T-cell (primary cell): ENCODE results near the gene SDC1. TPM values are rescaled to one million over a fixed set of nuclear protein-coding genes. Genes with fewer than 3 reads are reported as not detected.
A peak's percentile ranks its signal among the peaks of the same experiment; 100 is the strongest.

ENCODE experiments used
- ATAC-seq, 4 experiments: fragments of 200-7000 bp in 3 of 4; fragments of 150-1000 bp in 1 of 4; cut with Tn5 transposase; replicated peaks in 1 of 4; 1 replicate in 3 of 4; 2 replicates in 1 of 4; pipeline ENCODE4 v1.10.0; 2021; ENCODE audit warnings: moderate library complexity in 3 of 4, mild to moderate bottlenecking in 2 of 4, moderate number of reproducible peaks in 1 of 4
- CTCF ChIA-PET, 2 donors: fragments of 300-600 bp; sonication (Branson Sonifier 250); formaldehyde crosslinking; loops; one replicate each; lab custom pipeline; 2022; ENCODE audit warnings: antibody characterized with exemption in 2 of 2; lab: Charles Lee
- POLR2A ChIA-PET, 2 donors: fragments of 300-600 bp; sonication (Branson Sonifier 250); formaldehyde crosslinking; loops; one replicate each; lab custom pipeline; 2022; ENCODE audit warnings: antibody characterized with exemption in 2 of 2; lab: Charles Lee
- DNase-seq, 35 experiments: peaks; one replicate each; pipeline versions ENCODE4 v3.0.0 to v3.0.0-alpha.2; 2013 to 2023
- H3K27ac ChIP-seq: one replicate; pipeline ENCODE4 v1.5.1; 2013; ENCODE audit warnings: low read length
- H3K27me3 ChIP-seq, 2 experiments: replicated peaks in 1 of 2; 1 replicate in 1 of 2; 2 replicates in 1 of 2; pipeline versions ENCODE4 v1.6.1 to v1.7.0; 2013; ENCODE audit warnings: low read length in 1 of 2, mixed read lengths in 1 of 2; ENCODE audit not compliant: control insufficient read depth in 2 of 2, insufficient read depth in 2 of 2; ENCODE audit errors: extremely low read depth in 1 of 2
- H3K36me3 ChIP-seq, 2 donors: 1 replicate in 1 of 2; 2 replicates in 1 of 2; pipeline versions ENCODE4 v1.6.1 to v1.7.0; 2013; ENCODE audit warnings: low read length in 1 of 2; ENCODE audit not compliant: control insufficient read depth in 2 of 2, insufficient read depth in 1 of 2; ENCODE audit errors: extremely low read depth in 1 of 2
- H3K4me1 ChIP-seq, 2 experiments: 1 replicate in 1 of 2; 2 replicates in 1 of 2; pipeline versions ENCODE4 v1.6.1 to v1.7.0; 2013; ENCODE audit warnings: low read length in 2 of 2, mixed read lengths in 1 of 2; ENCODE audit not compliant: insufficient read depth in 2 of 2, control insufficient read depth in 1 of 2; ENCODE audit errors: extremely low read depth in 1 of 2
- H3K4me3 ChIP-seq, 2 donors: 1 replicate in 1 of 2; 2 replicates in 1 of 2; pipeline versions ENCODE4 v1.5.1 to v1.7.0; 2013; ENCODE audit warnings: mild to moderate bottlenecking in 2 of 2, low read length in 1 of 2, moderate library complexity in 1 of 2; ENCODE audit not compliant: control insufficient read depth in 1 of 2; ENCODE audit errors: extremely low read depth in 1 of 2
- H3K9me3 ChIP-seq: 2 replicates; pipeline ENCODE4 v1.7.0; 2013
- H3K27ac Mint-ChIP-seq, 2 donors: one replicate each; pipeline ENCODE4 v1.8.0; 2020 to 2021; ENCODE audit warnings: mild to moderate bottlenecking in 2 of 2, mixed read lengths in 2 of 2
- H3K27me3 Mint-ChIP-seq, 2 donors: one replicate each; pipeline ENCODE4 v1.8.0; 2021 to 2022; ENCODE audit warnings: mixed read lengths in 2 of 2
- H3K36me3 Mint-ChIP-seq: one replicate; pipeline ENCODE4 v1.8.0; 2021; ENCODE audit warnings: mixed read lengths
- H3K4me1 Mint-ChIP-seq, 3 donors: one replicate each; pipeline ENCODE4 v1.8.0; 2020 to 2022; ENCODE audit warnings: mixed read lengths in 3 of 3, mild to moderate bottlenecking in 1 of 3
- H3K4me3 Mint-ChIP-seq, 3 donors: one replicate each; pipeline ENCODE4 v1.8.0; 2020 to 2022; ENCODE audit warnings: mild to moderate bottlenecking in 3 of 3, mixed read lengths in 3 of 3, moderate library complexity in 3 of 3
- H3K9me3 Mint-ChIP-seq, 3 donors: one replicate each; pipeline ENCODE4 v1.8.0; 2020 to 2022; ENCODE audit warnings: mixed read lengths in 3 of 3
- WGBS: methylation state at CpG from one replicate; pipeline ENCODE4 v1.1.5; 2013; ENCODE audit warnings: missing lambda C conversion rate; ENCODE audit not compliant: insufficient coverage; 5-methylcytosine and 5-hydroxymethylcytosine counted together
- total RNA-seq, 35 experiments: library from RNA in 6 of 35; stranded (reverse) in 6 of 35; fragments of 120-200 nt in 1 of 35; gene quantifications; one replicate each; pipeline versions ENCODE4 v1.2.1 to v1.2.4 and lab custom pipeline; 2013 to 2026

Gene SDC1
- total RNA-seq, 5 donors from 2014 or later (not counting 1 experiment from before 2014, with no cell fraction given) = 0.82 to 1.2 (median 0.99) TPM; not detected in 2

- Mint-ChIP-seq H3K36me3 (no peaks in the 10 kb centered on the region), H3K27me3 (no peaks in the 10 kb centered on the region), H3K4me3 (no peak overlapping the region), H3K9me3 (no peaks in the 10 kb centered on the region), H3K27ac (no peak overlapping the region), H3K4me1 (no peaks in the 10 kb centered on the region)
- CTCF ChIA-PET = no interaction called here
- Histone ChIP-seq H3K27me3 (peaks cover 0 to 38% of the 10 kb centered on the region in 2 experiments), H3K4me3 (no peak overlapping the region), H3K9me3 (no peaks in the 10 kb centered on the region), H3K27ac (no peak overlapping the region), H3K36me3 (no peaks in the 10 kb centered on the region), H3K4me1 (no peaks in the 10 kb centered on the region)
- WGBS = 82% methylated on average over 2 of the region's 3 CpGs
- ATAC-seq = no peak
- no peak for DNase-seq
- POLR2A ChIA-PET = no interaction called here
These were observed 37.6 kb downstream of the SDC1 start for GRCh38 chr2:20187331-20187730.

GRCh38 chr2:20186855-20187187 is 38.1 kb downstream of the SDC1 start:
- Mint-ChIP-seq H3K27me3 (no peaks in the 10 kb centered on the region), H3K36me3 (no peaks in the 10 kb centered on the region), H3K4me1 (no peaks in the 10 kb centered on the region), H3K9me3 (no peaks in the 10 kb centered on the region), H3K27ac (no peak overlapping the region), H3K4me3 (no peak overlapping the region)
- H3K36me3 ChIP-seq = no peaks in the 10 kb centered on the region
- peaks cover 0 to 37% of the 10 kb centered on the region in 2 experiments for H3K27me3 ChIP-seq
- H3K4me1 ChIP-seq = no peaks in the 10 kb centered on the region
- DNase-seq = no peak
- no peak for ATAC-seq
- H3K4me3 ChIP-seq = no peak overlapping the region
- ChIA-PET CTCF (no interaction called here), POLR2A (no interaction called here)
- H3K9me3 ChIP-seq = no peaks in the 10 kb centered on the region
- whole genome bisulfite sequencing = 78% methylated on average over 4 of the region's 4 CpGs
- no peak overlapping the region for H3K27ac ChIP-seq

DNA sequence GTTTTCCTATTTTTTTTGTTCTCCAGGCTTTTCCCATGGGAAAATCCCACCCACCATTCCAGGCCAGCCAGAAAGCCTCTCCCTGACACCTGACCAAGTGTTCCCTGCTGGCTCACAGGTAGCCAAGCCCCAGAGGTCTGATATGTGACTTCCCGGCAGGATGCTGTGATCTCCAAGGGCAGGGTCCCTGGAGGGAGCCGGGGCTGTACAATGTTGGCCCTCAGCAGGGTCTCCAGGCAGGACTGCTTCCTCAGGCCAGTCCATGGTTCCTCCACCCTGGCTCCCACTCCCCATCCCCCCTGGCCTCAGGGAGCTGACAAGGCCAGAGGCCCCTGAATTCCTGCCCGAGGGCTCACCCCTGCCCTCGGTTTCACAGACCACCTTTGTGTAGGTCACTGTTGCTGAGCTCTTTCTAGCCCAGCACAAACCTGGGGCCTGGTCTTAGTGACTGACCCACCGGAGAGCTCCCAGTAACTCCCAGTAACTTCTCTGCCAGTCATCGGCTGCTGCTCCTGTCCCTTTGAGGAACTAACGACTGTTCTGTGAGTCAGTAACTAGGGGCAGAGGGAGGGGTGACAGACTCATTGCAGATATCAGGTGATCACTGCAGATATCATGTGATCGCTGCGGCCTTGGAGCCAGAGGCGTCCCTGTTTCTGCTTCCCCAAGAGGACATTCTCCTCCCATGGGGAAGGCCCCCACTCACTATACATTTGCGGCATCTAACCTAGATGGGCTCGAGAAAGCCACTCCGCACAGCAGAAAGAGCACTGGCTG is 38.7 kb downstream of the SDC1 start:
- no peaks in the 10 kb centered on the region for H3K4me1 ChIP-seq
- peak in 2 of 35 experiments; percentile 4 to 10 for DNase-seq
- Mint-ChIP-seq H3K36me3 (no peaks in the 10 kb centered on the region), H3K27ac (no peak overlapping the region), H3K9me3 (no peaks in the 10 kb centered on the region), H3K4me1 (no peaks in the 10 kb centered on the region), H3K4me3 (no peak overlapping the region), H3K27me3 (no peaks in the 10 kb centered on the region)
- ATAC-seq = no peak
- no peak overlapping the region for H3K27ac ChIP-seq
- 72% methylated on average over 10 of the region's 13 CpGs for WGBS
- POLR2A ChIA-PET = no interaction called here
- H3K4me3 ChIP-seq = no peak overlapping the region
- CTCF ChIA-PET = no interaction called here
- peaks cover 0 to 35% of the 10 kb centered on the region in 2 experiments for H3K27me3 ChIP-seq
- H3K9me3 ChIP-seq = no peaks in the 10 kb centered on the region
- no peaks in the 10 kb centered on the region for H3K36me3 ChIP-seq

- Histone ChIP-seq H3K9me3 (no peaks in the 10 kb centered on the region), H3K27ac (no peak overlapping the region), H3K27me3 (peaks cover 0 to 34% of the 10 kb centered on the region in 2 experiments), H3K4me1 (no peaks in the 10 kb centered on the region), H3K4me3 (no peak overlapping the region), H3K36me3 (no peaks in the 10 kb centered on the region)
- Mint-ChIP-seq H3K27ac (no peak overlapping the region), H3K36me3 (no peaks in the 10 kb centered on the region), H3K4me3 (no peak overlapping the region), H3K4me1 (no peaks in the 10 kb centered on the region), H3K27me3 (no peaks in the 10 kb centered on the region), H3K9me3 (no peaks in the 10 kb centered on the region)
- ChIA-PET POLR2A (no interaction called here), CTCF (no interaction called here)
- no peak for DNase-seq
- WGBS = 62% methylated on average over 18 of the region's 18 CpGs
- no peak for ATAC-seq
These were observed 39.5 kb downstream of the SDC1 start for GRCh38 chr2:20185176-20186022.

DNA sequence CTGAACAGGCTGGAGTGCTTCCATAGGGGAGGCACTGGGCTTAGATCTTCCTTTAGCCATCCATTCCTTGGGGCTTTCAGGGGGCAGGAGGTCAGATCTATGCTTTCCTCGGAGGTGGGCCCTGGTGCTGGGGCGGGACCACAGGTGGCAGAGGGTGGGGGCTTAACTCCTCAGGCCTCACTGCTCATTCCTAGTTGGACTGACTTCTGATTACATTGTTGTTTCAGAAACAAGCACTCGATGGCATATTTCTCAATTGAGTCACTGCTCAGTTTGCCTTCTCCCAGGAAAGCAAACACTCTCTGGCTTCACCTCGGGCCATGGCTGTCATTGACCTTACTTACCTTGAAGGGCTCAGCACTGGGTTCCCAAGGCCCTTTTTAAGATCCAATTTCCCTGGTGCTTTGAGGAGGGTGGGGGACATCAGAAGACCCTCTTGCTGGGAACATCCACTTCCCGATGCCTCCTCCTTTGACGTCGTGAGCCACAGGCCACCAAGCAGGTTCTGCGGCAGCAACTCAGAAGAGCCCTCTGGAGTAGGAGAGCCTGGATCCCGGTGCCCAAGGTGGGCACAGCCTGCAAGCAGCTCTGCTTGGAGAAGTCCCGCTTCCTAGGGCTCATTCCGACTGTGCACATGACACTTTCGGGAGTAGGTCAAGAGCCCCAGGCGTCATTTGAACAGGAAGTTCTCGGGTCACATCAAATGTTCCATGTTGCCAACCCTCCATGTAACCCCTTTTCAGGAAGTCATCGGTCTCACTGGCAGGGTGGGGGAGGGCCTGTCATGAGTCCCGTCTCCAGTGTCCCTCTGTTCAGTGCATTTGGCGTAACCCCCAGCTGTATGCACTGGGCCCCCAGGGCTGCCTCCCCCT is 40.6 kb downstream of the SDC1 start:
- WGBS = 74% methylated on average over 12 of the region's 17 CpGs
- H3K36me3 Mint-ChIP-seq = no peaks in the 10 kb centered on the region
- no peak for ATAC-seq
- no peaks in the 10 kb centered on the region for H3K4me1 ChIP-seq
- POLR2A ChIA-PET = no interaction called here
- no peak for DNase-seq
- no peaks in the 10 kb centered on the region for H3K9me3 Mint-ChIP-seq
- no peak overlapping the region for H3K4me3 ChIP-seq
- no peak overlapping the region for H3K27ac ChIP-seq
- no peaks in the 10 kb centered on the region for H3K27me3 Mint-ChIP-seq
- no peak overlapping the region for H3K4me3 Mint-ChIP-seq
- H3K36me3 ChIP-seq = no peaks in the 10 kb centered on the region
- CTCF ChIA-PET = no interaction called here
- H3K4me1 Mint-ChIP-seq = no peaks in the 10 kb centered on the region
- peaks cover 0 to 26% of the 10 kb centered on the region in 2 experiments for H3K27me3 ChIP-seq
- H3K9me3 ChIP-seq = no peaks in the 10 kb centered on the region
- H3K27ac Mint-ChIP-seq = no peak overlapping the region

GRCh38 chr2:20183373-20183772 is 41.6 kb downstream of the SDC1 start:
- DNase-seq = no peak
- ChIA-PET CTCF (no interaction called here), POLR2A (no interaction called here)
- Histone ChIP-seq H3K4me3 (no peak overlapping the region), H3K9me3 (no peaks in the 10 kb centered on the region), H3K36me3 (no peaks in the 10 kb centered on the region), H3K27me3 (peaks cover 0 to 28% of the 10 kb centered on the region in 2 experiments), H3K27ac (no peak overlapping the region), H3K4me1 (no peaks in the 10 kb centered on the region)
- no peaks in the 10 kb centered on the region for H3K4me1 Mint-ChIP-seq
- no peak for ATAC-seq
- no peaks in the 10 kb centered on the region for H3K27me3 Mint-ChIP-seq
- H3K9me3 Mint-ChIP-seq = no peaks in the 10 kb centered on the region
- no CpG with 5 or more reads among the region's 1 CpG for WGBS
- no peak overlapping the region for H3K4me3 Mint-ChIP-seq
- no peaks in the 10 kb centered on the region for H3K36me3 Mint-ChIP-seq
- H3K27ac Mint-ChIP-seq = no peak overlapping the region
